Stomach (tissue), 4 donors: ENCODE results near the gene FOLR2.

Source experiments
- CTCF ChIP-seq, 7 experiments: fragments of 450-650 bp in 4 of 7; fragments of 200-600 bp in 3 of 7; sonication (generic) in 3 of 7; IDR thresholded peaks; one replicate each; pipeline ENCODE4 v1.5.1; 2016 to 2019; ENCODE audit warnings: antibody characterized with exemption in 7 of 7, control low read depth in 2 of 7, mild to moderate bottlenecking in 1 of 7
- POLR2A ChIP-seq, 4 donors: fragments of 450-650 bp; IDR thresholded peaks; one replicate each; pipeline ENCODE4 v1.6.1; 2016; ENCODE audit warnings: antibody characterized with exemption in 4 of 4, control low read depth in 2 of 4, mild to moderate bottlenecking in 1 of 4, moderate library complexity in 1 of 4

DNA sequence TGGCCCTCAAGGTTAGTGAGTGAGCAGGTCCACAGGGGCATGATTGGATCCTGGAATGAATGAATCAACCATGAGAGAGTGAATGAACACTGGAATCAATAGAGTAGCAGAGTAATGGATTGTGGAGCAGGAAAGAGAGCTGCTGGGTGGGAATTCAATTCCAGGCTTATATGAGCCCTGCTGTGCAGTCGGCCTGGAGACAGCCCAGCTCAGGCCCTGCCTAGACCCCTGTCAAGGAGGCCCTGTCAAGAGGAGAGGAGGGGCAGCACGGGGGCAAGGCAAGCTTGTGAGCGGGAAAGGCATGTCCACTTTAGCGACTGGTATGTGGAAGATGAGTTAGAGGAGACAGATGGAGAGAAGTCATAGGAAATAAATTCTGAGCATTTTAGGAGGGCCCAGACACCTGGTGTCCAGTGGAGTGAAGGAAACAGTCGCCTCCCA lies 25.9 kb upstream of the FOLR2 start:
- TF ChIP-seq CTCF (IDR thresholded peaks at IDR 0.05) (no peak), POLR2A (IDR thresholded peaks at IDR 0.05) (no peak)
